HEK293T (cell line): ENCODE data around the gene C2CD2.

ENCODE experiments used
- ARNT ChIP-seq: fragments of 450-650 bp; IDR thresholded peaks from 2 replicates; pipeline ENCODE4 v1.6.1; 2017; ENCODE audit warnings: mild to moderate bottlenecking
- BHLHE40 ChIP-seq: fragments of 450-650 bp; IDR thresholded peaks from 2 replicates; pipeline ENCODE4 v1.6.1; 2016; ENCODE audit warnings: mild to moderate bottlenecking, moderate library complexity, borderline replicate concordance
- ELF4 ChIP-seq: fragments of 450-650 bp; IDR thresholded peaks from 2 replicates; pipeline ENCODE4 v1.6.1; 2017; ENCODE audit warnings: antibody characterized with exemption
- FOXA1 ChIP-seq: fragments of 450-650 bp; IDR thresholded peaks from 2 replicates; pipeline ENCODE4 v1.6.1; 2016; ENCODE audit warnings: mild to moderate bottlenecking
- FOXK2 ChIP-seq: fragments of 450-650 bp; IDR thresholded peaks from 2 replicates; pipeline ENCODE4 v1.6.1; 2016; ENCODE audit warnings: mild to moderate bottlenecking
- FOXM1 ChIP-seq: fragments of 450-650 bp; IDR thresholded peaks from 2 replicates; pipeline ENCODE4 v1.6.1; 2017; ENCODE audit warnings: mild to moderate bottlenecking, borderline replicate concordance
- HDGF ChIP-seq: fragments of 450-650 bp; IDR thresholded peaks from 2 replicates; pipeline ENCODE4 v1.6.1; 2017; ENCODE audit warnings: antibody characterized with exemption, borderline replicate concordance
- L3MBTL2 ChIP-seq: fragments of 450-650 bp; conservative IDR thresholded peaks from 2 replicates; pipeline ENCODE4 v1.6.1; 2016; ENCODE audit warnings: mild to moderate bottlenecking
- NFRKB ChIP-seq: fragments of 450-650 bp; IDR thresholded peaks from 2 replicates; pipeline ENCODE4 v1.6.1; 2016; ENCODE audit warnings: mild to moderate bottlenecking, moderate library complexity
- PKNOX1 ChIP-seq: fragments of 450-650 bp; IDR thresholded peaks from 2 replicates; pipeline ENCODE4 v1.6.1; 2016
- SP1 ChIP-seq: fragments of 450-650 bp; IDR thresholded peaks from 2 replicates; pipeline ENCODE4 v1.6.1; 2017
- SUZ12 ChIP-seq: fragments of 450-650 bp; IDR thresholded peaks from 2 replicates; pipeline ENCODE4 v1.6.1; 2016; ENCODE audit warnings: mild to moderate bottlenecking
- TARDBP ChIP-seq: fragments of 450-650 bp; IDR thresholded peaks from 2 replicates; pipeline ENCODE4 v1.6.1; 2016
- ZNF384 ChIP-seq: fragments of 450-650 bp; IDR thresholded peaks from 2 replicates; pipeline ENCODE4 v1.6.1; 2016

DNA sequence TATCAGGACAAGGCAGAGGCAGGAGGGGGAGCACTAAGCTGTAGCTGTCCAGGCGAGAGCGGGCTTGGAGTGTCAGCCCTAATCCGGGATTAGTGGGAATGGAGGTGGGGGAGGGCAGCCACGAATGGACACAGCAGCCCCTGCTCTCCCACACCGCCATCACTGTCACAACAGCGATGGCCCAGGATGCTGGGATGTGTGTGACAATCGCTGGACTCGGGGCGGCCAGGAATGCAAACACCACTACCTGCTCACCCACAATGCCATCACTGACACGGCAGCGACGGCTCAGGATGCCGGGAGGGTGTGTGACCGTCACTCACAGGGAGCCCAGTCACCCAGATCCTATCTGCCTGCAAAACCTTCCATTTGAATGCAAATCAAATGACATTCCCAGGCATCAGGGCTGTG lies 2.9 kb downstream of the C2CD2 start:
- TF ChIP-seq SUZ12 (no peak), FOXM1 (no peak), FOXA1 (no peak), BHLHE40 (no peak), ARNT (no peak), NFRKB (no peak), FOXK2 (no peak), HDGF (no peak), ZNF384 (no peak), PKNOX1 (no peak), L3MBTL2 (no peak), TARDBP (no peak), SP1 (no peak), ELF4 (no peak)
